Epithelial cell of proximal tubule (primary cell): ENCODE measurements around the gene MED17. TPM values are rescaled to one million over a fixed set of nuclear protein-coding genes. Genes with fewer than 3 reads are reported as not detected.
A peak's percentile ranks its signal among the peaks of the same experiment; 100 is the strongest.

ENCODE experiments used
- DNase-seq: peaks from one replicate; pipeline ENCODE4 v3.0.0-alpha.2; 2011; ENCODE audit warnings: low read depth
- H3K4me3 ChIP-seq: 2 replicates; pipeline ENCODE4 v1.5.1; 2011; ENCODE audit warnings: low read depth, mild to moderate bottlenecking, low read length
- CTCF ChIP-seq: conservative IDR thresholded peaks from 2 replicates; pipeline ENCODE4 v1.5.1; 2012; ENCODE audit warnings: low read depth, mild to moderate bottlenecking, low read length
- total RNA-seq: library from RNA; depleted of rRNA; stranded (reverse); fragments of >200 nt; gene quantifications from 2 replicates; pipeline ENCODE4 v1.2.3, GENCODE V29; 2015

MED17 gene, protein sequence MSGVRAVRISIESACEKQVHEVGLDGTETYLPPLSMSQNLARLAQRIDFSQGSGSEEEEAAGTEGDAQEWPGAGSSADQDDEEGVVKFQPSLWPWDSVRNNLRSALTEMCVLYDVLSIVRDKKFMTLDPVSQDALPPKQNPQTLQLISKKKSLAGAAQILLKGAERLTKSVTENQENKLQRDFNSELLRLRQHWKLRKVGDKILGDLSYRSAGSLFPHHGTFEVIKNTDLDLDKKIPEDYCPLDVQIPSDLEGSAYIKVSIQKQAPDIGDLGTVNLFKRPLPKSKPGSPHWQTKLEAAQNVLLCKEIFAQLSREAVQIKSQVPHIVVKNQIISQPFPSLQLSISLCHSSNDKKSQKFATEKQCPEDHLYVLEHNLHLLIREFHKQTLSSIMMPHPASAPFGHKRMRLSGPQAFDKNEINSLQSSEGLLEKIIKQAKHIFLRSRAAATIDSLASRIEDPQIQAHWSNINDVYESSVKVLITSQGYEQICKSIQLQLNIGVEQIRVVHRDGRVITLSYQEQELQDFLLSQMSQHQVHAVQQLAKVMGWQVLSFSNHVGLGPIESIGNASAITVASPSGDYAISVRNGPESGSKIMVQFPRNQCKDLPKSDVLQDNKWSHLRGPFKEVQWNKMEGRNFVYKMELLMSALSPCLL
- total RNA-seq = 26.9 and 33.4 TPM in 2 replicates

DNA sequence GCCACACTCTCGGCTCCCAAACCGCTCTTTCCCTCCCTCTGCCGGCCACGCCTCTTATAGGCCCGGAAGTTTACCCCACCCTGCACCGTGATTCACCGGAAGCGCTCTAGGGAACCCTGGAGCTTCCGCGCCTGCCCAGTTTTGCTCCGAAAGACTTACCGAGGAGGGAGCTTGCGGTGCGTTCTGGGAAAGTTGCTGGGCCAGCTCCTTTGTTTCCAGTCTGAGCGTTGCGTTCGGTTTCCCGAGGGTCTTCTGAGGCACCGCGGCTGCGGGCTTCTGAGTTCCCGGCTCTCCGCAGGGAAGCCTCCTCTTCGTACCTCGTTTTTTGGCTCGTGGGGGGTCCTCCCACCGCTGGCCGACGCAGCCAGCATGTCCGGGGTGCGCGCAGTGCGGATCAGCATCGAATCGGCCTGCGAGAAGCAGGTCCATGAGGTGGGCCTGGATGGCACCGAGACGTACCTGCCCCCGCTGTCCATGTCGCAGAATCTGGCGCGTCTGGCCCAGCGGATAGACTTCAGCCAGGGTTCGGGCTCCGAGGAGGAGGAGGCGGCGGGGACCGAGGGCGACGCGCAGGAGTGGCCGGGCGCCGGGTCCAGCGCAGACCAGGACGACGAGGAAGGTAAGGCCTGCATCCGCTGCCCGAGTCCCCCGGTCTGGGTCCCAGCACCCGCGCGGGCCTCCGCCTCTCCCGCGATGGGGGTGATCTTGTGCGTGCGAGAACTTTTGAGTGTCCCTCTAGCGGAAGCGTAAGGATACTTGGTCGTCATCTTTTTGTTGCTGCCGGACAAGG is at the start of gene MED17:
MED17 (plus strand) TSS at position 138 of the 790 bp plus-strand sequence; CDS start at position 370, 232 bp downstream.
- peak; percentile 62 for DNase-seq
- peak; percentile 48 for TF ChIP-seq CTCF
- H3K4me3 ChIP-seq = peak within 1 kb of the TSS; percentile 64

GRCh38 chr11:93734427-93735222 is 49.5 kb upstream of the MED17 start:
- no peak for DNase-seq
- H3K4me3 ChIP-seq = no peak overlapping the region
- TF ChIP-seq CTCF = no peak

DNA sequence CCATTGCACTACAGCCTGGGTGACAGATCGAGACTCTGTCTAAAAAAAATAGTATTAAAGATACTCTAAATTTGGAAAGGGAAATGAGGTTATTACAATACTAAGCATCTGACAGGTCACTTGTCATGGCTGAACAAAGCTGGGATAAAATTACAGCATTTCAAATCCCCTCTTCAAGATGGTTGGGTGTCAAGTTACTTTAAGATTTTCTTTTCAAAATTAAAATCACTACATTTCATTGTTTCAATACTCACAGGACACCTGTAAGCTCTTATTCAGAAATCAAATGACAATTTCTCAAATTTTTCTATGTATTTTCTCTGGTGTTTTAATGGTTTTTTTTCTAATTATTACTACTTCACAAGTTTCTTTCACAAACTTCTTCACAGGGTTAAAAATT is 48.5 kb upstream of the MED17 start:
- no peak for TF ChIP-seq CTCF
- DNase-seq = no peak
- no peak overlapping the region for H3K4me3 ChIP-seq

- TF ChIP-seq CTCF = no peak
- no peak for DNase-seq
- H3K4me3 ChIP-seq = no peak overlapping the region
These were observed 48.0 kb upstream of the MED17 start for GRCh38 chr11:93736129-93736528.

DNA sequence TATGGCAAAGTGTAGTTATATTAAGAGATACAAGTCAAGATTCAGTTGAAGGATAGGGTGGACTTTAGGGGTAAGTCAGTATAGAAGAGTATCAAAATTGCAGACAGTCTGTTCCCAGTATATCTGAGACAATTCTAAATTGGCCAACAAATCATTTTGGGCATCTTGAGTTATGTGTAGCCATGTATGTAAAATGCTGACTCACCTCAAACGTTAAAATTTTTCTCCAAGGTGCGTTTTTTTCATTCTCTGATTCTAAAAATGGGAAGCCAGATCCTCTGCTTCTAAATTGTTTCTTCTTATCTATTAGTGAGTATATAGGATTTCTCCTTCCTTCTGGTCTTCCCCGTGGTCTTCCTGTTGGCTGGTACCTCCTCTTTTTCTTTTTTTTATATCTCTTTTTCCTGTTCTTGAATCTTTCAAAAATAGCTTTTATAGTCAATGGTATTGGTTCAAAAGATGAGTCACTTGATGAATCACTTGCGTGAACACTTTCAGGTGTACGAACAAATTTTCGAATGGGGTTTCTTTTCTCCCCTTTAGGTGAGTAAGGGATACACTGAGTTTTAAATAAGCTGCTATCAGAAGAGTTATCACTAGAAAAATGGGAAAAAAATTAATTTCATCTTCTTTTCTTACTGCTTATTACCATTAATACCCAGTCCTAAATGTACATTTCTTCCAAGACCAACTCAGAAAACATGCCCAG is 46.0 kb upstream of the MED17 start:
- H3K4me3 ChIP-seq = peak overlapping the region; percentile 90
- no peak for TF ChIP-seq CTCF
- DNase-seq = no peak

DNA sequence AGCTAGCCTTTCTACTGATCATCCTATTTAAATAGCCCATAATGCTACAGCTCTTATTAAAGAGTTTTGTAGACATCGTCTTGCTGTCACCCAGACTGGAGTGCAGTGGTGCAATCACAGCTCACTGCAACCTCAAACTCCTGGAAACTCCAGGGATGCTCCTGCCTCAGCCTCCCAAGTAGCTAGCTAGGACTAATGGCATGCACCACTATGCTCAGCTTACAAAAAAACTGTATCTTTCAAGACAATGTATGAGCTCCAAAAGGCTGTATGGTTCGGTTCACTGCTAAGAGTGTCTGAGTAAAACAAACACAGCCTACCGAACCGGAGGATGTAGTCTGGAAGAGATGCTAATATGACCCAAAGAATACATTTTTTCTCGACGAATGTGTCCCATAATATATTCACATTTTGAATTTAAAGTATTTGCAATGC is 45.4 kb upstream of the MED17 start:
- no peak for DNase-seq
- no peak for TF ChIP-seq CTCF
- peak overlapping the region; percentile 90 for H3K4me3 ChIP-seq
